ENCODE results near the gene PTPRN2. TPM values are rescaled to one million over a fixed set of nuclear protein-coding genes. Genes with fewer than 3 reads are reported as not detected.

The PTPRN2 gene
- total RNA-seq, 2 experiments from 2014 or later: 0.46 to 0.51 TPM

DNA sequence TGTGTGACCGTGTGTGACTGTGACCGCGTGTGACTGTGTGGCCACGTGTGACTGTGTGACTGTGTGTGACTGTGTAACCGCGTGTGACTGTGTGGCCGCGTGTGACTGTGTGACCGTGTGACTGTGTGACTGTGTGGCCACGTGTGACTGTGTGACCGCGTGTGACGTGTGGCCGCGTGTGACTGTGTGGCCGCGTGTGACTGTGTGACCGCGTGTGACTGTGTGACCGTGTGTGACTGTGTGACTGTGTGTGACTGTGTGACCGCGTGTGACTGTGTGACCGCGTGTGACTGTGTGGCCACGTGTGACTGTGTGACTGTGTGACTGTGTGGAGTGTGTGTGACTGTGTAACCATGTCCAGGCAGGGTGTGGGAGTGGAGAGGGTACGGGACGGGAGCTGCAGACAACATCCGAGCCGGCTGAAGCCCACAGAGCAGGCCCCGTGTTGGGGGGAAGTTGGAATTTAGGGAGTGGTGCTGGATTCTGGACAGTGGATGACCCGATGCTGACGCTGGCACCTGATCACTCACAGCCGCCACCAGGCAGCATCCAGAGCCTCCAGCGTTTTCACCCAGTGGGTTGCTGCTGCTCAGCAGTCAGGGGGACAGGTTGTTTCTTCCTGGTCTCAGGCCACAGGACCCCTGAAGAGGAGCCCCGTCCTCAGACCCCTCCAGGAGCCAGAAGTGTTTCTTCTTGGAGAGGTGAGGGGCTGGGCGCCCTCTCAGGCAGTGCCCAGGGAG lies 747.3 kb downstream of the PTPRN2 start:
- CTCF ChIA-PET: no interaction called here
- Mint-ChIP-seq H3K27ac (no peak overlapping the region), H3K4me1 (no peaks in the 10 kb centered on the region), H3K36me3 (ENCODE audit: low read depth) (no peaks in the 10 kb centered on the region), H3K9me3 (ENCODE audit: low read depth) (no peaks in the 10 kb centered on the region), H3K27me3 (peaks cover 2% of the 10 kb centered on the region), H3K4me3 (no peak overlapping the region)
- DNase-seq (no peak), ATAC-seq (no peak)
- POLR2A ChIA-PET: no interaction called here
- intact Hi-C loops (cut with DNase I, micrococcal nuclease): no loop called here

DNA sequence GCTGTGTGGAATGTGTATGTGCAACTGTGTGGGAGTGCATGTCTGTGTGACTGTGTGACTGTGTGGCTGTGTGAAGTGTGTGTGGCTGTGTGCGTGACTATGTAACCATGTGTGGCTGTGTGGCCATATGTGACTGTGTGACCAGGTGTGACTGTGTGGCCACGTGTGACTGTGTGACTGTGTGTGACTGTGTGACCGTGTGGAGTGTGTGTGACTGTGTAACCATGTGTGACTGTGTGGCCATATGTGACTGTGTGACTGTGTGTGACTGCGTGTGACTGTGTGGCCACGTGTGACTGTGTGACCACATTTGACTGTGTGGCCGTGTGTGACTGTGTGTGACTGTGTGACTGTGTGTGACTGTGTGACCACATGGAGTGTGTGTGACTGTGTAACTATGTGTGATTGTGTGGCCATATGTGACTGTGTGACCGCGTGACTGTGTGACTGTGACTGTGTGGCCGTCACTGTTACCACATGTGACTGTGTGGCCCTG lies 747.9 kb downstream of the PTPRN2 start:
- peaks cover 2% of the 10 kb centered on the region for H3K27me3 Mint-ChIP-seq
- ChIA-PET CTCF (no interaction called here), POLR2A (no interaction called here)
- no peaks in the 10 kb centered on the region for H3K9me3 Mint-ChIP-seq (ENCODE audit: low read depth)
- H3K36me3 Mint-ChIP-seq (ENCODE audit: low read depth): no peaks in the 10 kb centered on the region
- no peak for ATAC-seq
- intact Hi-C loops (cut with DNase I, micrococcal nuclease): no loop called here
- no peaks in the 10 kb centered on the region for H3K4me1 Mint-ChIP-seq
- no peak for DNase-seq
- no peak overlapping the region for H3K27ac Mint-ChIP-seq
- H3K4me3 Mint-ChIP-seq: no peak overlapping the region

DNA sequence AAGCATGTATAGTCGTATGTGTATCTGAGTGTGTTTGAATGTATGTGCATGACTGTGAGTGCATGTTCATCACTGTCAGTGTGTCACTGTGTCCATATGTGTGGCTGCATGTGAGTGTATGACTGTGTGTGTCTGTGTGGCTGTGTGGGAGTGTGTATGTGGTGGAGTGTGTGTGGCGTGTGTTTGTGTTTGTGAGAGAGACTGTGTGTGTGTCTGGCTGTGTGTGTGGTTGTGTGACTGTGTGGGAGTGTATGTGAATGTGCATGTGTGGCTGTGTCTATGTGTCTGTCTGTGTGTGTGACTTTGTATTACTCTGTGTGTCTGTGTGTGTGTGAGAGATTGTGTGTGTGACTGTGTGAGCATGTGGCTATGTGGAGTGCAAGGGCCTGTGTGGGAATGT lies 748.4 kb downstream of the PTPRN2 start:
- Mint-ChIP-seq H3K4me1 (no peaks in the 10 kb centered on the region), H3K36me3 (ENCODE audit: low read depth) (no peaks in the 10 kb centered on the region), H3K9me3 (ENCODE audit: low read depth) (no peaks in the 10 kb centered on the region), H3K27ac (no peak overlapping the region), H3K27me3 (peaks cover 2% of the 10 kb centered on the region), H3K4me3 (no peak overlapping the region)
- CTCF ChIA-PET: no interaction called here
- ATAC-seq (no peak), DNase-seq (no peak)
- intact Hi-C loops (cut with DNase I, micrococcal nuclease): no loop called here
- POLR2A ChIA-PET: no interaction called here

- intact Hi-C loops (cut with DNase I, micrococcal nuclease): no loop called here
- Mint-ChIP-seq H3K36me3 (ENCODE audit: low read depth) (no peaks in the 10 kb centered on the region), H3K9me3 (ENCODE audit: low read depth) (no peaks in the 10 kb centered on the region), H3K4me1 (peaks cover 1% of the 10 kb centered on the region), H3K27ac (no peak overlapping the region), H3K4me3 (no peak overlapping the region), H3K27me3 (peaks cover 2% of the 10 kb centered on the region)
- ATAC-seq: no peak
- POLR2A ChIA-PET: no interaction called here
- DNase-seq: no peak
- CTCF ChIA-PET: no interaction called here
These were observed 750.1 kb downstream of the PTPRN2 start for GRCh38 chr7:157837561-157837960.

- ATAC-seq (no peak), DNase-seq (no peak)
- H3K36me3 Mint-ChIP-seq (ENCODE audit: low read depth): no peaks in the 10 kb centered on the region
- peaks cover 6% of the 10 kb centered on the region for H3K4me1 Mint-ChIP-seq
- intact Hi-C loops (cut with DNase I, micrococcal nuclease): no loop called here
- POLR2A ChIA-PET: no interaction called here
- peaks cover 2% of the 10 kb centered on the region for H3K27me3 Mint-ChIP-seq
- no peaks in the 10 kb centered on the region for H3K9me3 Mint-ChIP-seq (ENCODE audit: low read depth)
- no peak overlapping the region for H3K27ac Mint-ChIP-seq
- CTCF ChIA-PET: no interaction called here
- no peak overlapping the region for H3K4me3 Mint-ChIP-seq
These were observed 750.6 kb downstream of the PTPRN2 start for GRCh38 chr7:157837047-157837446.

DNA sequence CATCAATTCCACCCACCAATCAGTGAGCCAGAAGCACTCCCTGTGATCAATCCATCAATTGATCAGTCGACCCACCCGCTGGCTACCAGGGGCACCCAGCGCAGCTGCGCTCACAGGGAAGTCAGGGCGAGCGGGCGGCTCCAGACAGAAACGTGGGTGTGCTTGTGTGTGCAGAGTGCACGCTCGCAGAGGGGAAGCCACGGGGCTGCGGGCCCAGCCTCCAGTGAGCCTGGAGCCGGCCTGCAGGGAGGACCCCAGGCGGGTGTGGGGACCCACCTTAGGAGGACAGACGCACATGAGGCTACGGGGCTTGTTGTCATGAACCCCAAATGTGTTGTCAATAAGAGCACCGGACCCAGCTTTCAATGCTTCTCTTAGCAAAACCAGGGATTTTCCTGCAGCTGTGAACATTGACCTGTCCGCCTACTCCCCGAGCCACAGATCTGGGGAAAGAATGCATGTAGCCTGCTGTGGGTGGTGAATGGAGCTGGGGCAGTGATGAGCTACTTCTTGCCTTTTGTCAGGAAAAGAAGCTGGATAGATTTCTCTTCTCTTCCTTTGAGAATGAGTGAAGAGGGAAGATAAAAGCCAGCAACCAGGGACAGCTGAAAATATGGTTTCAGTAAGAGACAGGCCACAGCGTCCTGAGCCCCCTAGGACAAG lies 753.0 kb downstream of the PTPRN2 start:
- no peaks in the 10 kb centered on the region for H3K9me3 Mint-ChIP-seq (ENCODE audit: low read depth)
- H3K27me3 Mint-ChIP-seq: no peaks in the 10 kb centered on the region
- ATAC-seq (no peak), DNase-seq (no peak)
- CTCF ChIA-PET: interaction anchor here (1.0 kb wide), 1 partner anchor 9 kb away, joined by 4 read pairs; no protein-coding TSS in a partner anchor
- no peaks in the 10 kb centered on the region for H3K36me3 Mint-ChIP-seq (ENCODE audit: low read depth)
- no peak overlapping the region for H3K27ac Mint-ChIP-seq
- POLR2A ChIA-PET: no interaction called here
- intact Hi-C loops (cut with DNase I, micrococcal nuclease): no loop called here
- H3K4me3 Mint-ChIP-seq: no peak overlapping the region
- peaks cover 6% of the 10 kb centered on the region for H3K4me1 Mint-ChIP-seq

- CTCF ChIA-PET: no interaction called here
- no peaks in the 10 kb centered on the region for H3K27me3 Mint-ChIP-seq
These were observed 754.6 kb downstream of the PTPRN2 start for GRCh38 chr7:157832866-157833607.

GRCh38 chr7:157832421-157832820 lies 755.2 kb downstream of the PTPRN2 start:
- POLR2A ChIA-PET: no interaction called here
- no peak overlapping the region for H3K4me3 Mint-ChIP-seq
- peaks cover 19% of the 10 kb centered on the region for H3K4me1 Mint-ChIP-seq
- no peak for DNase-seq
- no peaks in the 10 kb centered on the region for H3K27me3 Mint-ChIP-seq
- ATAC-seq: no peak
- intact Hi-C loops (cut with DNase I, micrococcal nuclease): no loop called here
- H3K36me3 Mint-ChIP-seq (ENCODE audit: low read depth): no peaks in the 10 kb centered on the region
- CTCF ChIA-PET: no interaction called here
- H3K9me3 Mint-ChIP-seq (ENCODE audit: low read depth): no peaks in the 10 kb centered on the region
- no peak overlapping the region for H3K27ac Mint-ChIP-seq

More at GRCh38 chr7:157832866-157833607, 754.6 kb downstream of the PTPRN2 start:
- no peak for ATAC-seq
- Mint-ChIP-seq H3K4me3 (no peak overlapping the region), H3K4me1 (peaks cover 13% of the 10 kb centered on the region), H3K36me3 (ENCODE audit: low read depth) (no peaks in the 10 kb centered on the region), H3K27ac (no peak overlapping the region), H3K9me3 (ENCODE audit: low read depth) (no peaks in the 10 kb centered on the region)
- POLR2A ChIA-PET: no interaction called here
- no peak for DNase-seq
- intact Hi-C loops (cut with DNase I, micrococcal nuclease): no loop called here

- H3K27ac Mint-ChIP-seq: no peak overlapping the region
- peaks cover 23% of the 10 kb centered on the region for H3K4me1 Mint-ChIP-seq
- no peaks in the 10 kb centered on the region for H3K36me3 Mint-ChIP-seq (ENCODE audit: low read depth)
- DNase-seq (no peak), ATAC-seq (no peak)
- CTCF ChIA-PET: no interaction called here
- H3K27me3 Mint-ChIP-seq: no peaks in the 10 kb centered on the region
- no peak overlapping the region for H3K4me3 Mint-ChIP-seq
- intact Hi-C loops (cut with DNase I, micrococcal nuclease): no loop called here
- POLR2A ChIA-PET: no interaction called here
- no peaks in the 10 kb centered on the region for H3K9me3 Mint-ChIP-seq (ENCODE audit: low read depth)
These were observed 755.6 kb downstream of the PTPRN2 start for GRCh38 chr7:157832006-157832405.

DNA sequence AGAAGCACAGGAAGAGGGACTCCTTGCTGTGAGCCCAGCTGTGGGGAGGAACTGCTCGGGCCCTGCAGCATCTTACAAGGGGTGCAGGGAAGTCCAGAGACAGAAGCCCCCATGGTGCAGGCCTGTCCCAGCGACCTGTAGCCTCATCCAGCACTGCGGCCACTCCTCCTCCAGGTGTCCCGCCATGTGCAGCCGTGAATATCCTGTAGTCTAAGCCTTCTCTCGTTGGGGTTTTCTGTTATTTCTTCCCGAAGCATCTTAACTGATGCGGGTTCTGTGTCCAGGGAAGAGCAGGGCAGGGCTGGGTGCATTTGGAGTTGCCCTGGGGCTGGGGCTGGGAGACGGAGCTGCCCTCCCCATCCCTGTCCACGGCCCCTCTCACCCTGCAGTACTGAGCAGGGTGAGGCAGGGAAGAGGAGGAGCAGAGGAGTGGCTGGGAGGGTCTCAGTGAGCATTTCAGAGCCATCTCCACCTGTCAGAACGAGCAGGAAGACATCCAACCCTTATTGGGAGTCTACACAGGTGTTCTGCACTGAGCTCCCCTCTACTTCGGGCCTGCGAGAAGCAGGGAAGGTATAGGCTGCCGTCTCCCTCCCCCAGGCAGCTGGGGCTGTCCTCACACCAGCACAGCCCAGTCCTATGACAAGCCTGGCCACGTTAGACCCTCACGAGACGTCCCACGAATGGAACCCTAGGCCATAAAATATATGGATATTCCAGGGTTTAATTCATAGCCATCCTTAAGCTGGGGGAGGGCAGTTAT lies 756.3 kb downstream of the PTPRN2 start:
- Mint-ChIP-seq H3K4me1 (peaks cover 29% of the 10 kb centered on the region), H3K27ac (no peak overlapping the region), H3K36me3 (ENCODE audit: low read depth) (no peaks in the 10 kb centered on the region), H3K9me3 (ENCODE audit: low read depth) (no peaks in the 10 kb centered on the region), H3K4me3 (no peak overlapping the region), H3K27me3 (no peaks in the 10 kb centered on the region)
- CTCF ChIA-PET: no interaction called here
- intact Hi-C loops (cut with DNase I, micrococcal nuclease): no loop called here
- no peak for DNase-seq
- no peak for ATAC-seq
- POLR2A ChIA-PET: no interaction called here

DNA sequence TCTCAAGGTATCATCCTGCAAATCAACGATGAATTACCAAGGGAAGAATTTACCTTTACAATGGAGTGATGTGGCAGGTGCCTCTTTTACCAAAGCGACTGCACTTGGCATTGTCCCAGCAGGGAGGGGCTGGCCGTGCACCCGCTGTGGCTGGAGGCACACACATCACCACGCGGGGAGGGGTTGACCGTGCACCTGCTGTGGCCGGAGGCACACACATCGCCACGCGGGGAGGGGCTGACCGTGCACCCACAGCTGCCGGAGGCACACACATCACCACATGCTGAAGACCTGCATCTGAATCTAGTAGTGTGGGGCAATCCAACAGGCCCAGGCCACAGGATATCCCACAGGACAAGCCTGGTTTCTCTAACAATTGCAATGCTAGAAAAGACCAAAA lies 757.3 kb downstream of the PTPRN2 start:
- Mint-ChIP-seq H3K27me3 (no peaks in the 10 kb centered on the region), H3K9me3 (ENCODE audit: low read depth) (no peaks in the 10 kb centered on the region), H3K36me3 (ENCODE audit: low read depth) (no peaks in the 10 kb centered on the region), H3K4me1 (peaks cover 35% of the 10 kb centered on the region), H3K27ac (no peak overlapping the region), H3K4me3 (no peak overlapping the region)
- POLR2A ChIA-PET: no interaction called here
- CTCF ChIA-PET: no interaction called here
- DNase-seq (no peak), ATAC-seq (no peak)
- intact Hi-C loops (cut with DNase I, micrococcal nuclease): no loop called here
